GM04503 (cell line): Measurements from ENCODE around the gene CCDC92.
"Not testable (repeated sequence)": the region's sequence is repeated elsewhere in the genome, so short reads cannot be mapped to it uniquely, and the experiment has no call there.

Experiments used
- DNase-seq: peaks from one replicate; pipeline ENCODE4 v3.0.0-alpha.2; 2012; ENCODE audit warnings: low read depth

The CCDC92 gene

GRCh38 chr12:123936471-123936870 is 36.2 kb downstream of the CCDC92 start:
- DNase-seq: no peak

GRCh38 chr12:123935956-123936355 is 36.7 kb downstream of the CCDC92 start:
- DNase-seq: no peak

GRCh38 chr12:123934829-123935228 is 37.8 kb downstream of the CCDC92 start:
- DNase-seq: no peak

- DNase-seq: no peak
Observed at GRCh38 chr12:123934016-123934620, 38.5 kb downstream of the CCDC92 start.

GRCh38 chr12:123933214-123933613 is 39.4 kb downstream of the CCDC92 start:
- DNase-seq: no peak

GRCh38 chr12:123931686-123932321 is 40.8 kb downstream of the CCDC92 start:
- DNase-seq: no peak

GRCh38 chr12:123929946-123930583 is 42.6 kb downstream of the CCDC92 start:
- DNase-seq: no peak

GRCh38 chr12:123928897-123929296 is 43.7 kb downstream of the CCDC92 start:
- DNase-seq: no peak

- DNase-seq: no peak
Observed at GRCh38 chr12:123928274-123928865, 44.3 kb downstream of the CCDC92 start.

- no peak for DNase-seq
Observed at GRCh38 chr12:123924539-123924938, 48.1 kb downstream of the CCDC92 start.

- DNase-seq: no peak
Observed at GRCh38 chr12:123923927-123924326, 48.7 kb downstream of the CCDC92 start.

GRCh38 chr12:123923038-123923437 is 49.6 kb downstream of the CCDC92 start:
- DNase-seq: no peak

GRCh38 chr12:123919980-123920360 is 52.7 kb downstream of the CCDC92 start:
- DNase-seq: no peak

GRCh38 chr12:123917337-123917850 is 55.2 kb downstream of the CCDC92 start:
- DNase-seq: no peak

GRCh38 chr12:123916729-123917128 is 55.9 kb downstream of the CCDC92 start:
- no peak for DNase-seq

- no peak for DNase-seq
Observed at GRCh38 chr12:123914726-123915333, 57.8 kb downstream of the CCDC92 start.

GRCh38 chr12:123912415-123913380 is 59.9 kb downstream of the CCDC92 start:
- no peak for DNase-seq

- not testable (repeated sequence) for DNase-seq
Observed at GRCh38 chr12:123911672-123912409, 60.8 kb downstream of the CCDC92 start.

GRCh38 chr12:123910761-123911193 is 61.9 kb downstream of the CCDC92 start:
- DNase-seq: no peak

GRCh38 chr12:123910057-123910456 is 62.6 kb downstream of the CCDC92 start:
- DNase-seq: no peak
